Loucy (cell line): ENCODE results near the gene MARK3.

Experiments
- CTCF ChIP-seq: fragments of 200-600 bp; sonication (generic); conservative IDR thresholded peaks from 2 replicates; pipeline ENCODE4 v1.5.1; 2014; ENCODE audit warnings: mild to moderate bottlenecking, antibody characterized with exemption, low read length
- EZH2phosphoT487 ChIP-seq: fragments of 200-600 bp; IDR thresholded peaks from 2 replicates; pipeline ENCODE4 v1.6.1; 2018; ENCODE audit warnings: antibody characterized with exemption, mild to moderate bottlenecking, moderate library complexity, borderline replicate concordance

GRCh38 chr14:103418481-103418818 is 33.2 kb downstream of the MARK3 start:
- TF ChIP-seq CTCF: no peak
- TF ChIP-seq EZH2phosphoT487: no peak
